ENCODE data around the gene NOS1AP. TPM values are rescaled to one million over a fixed set of nuclear protein-coding genes. Genes with fewer than 3 reads are reported as not detected.

NOS1AP gene
- total and polyA plus RNA-seq, 9 of the 15 experiments (the other 6 are each of a cell fraction or from before 2014, with no cell fraction given), result 0.07 to 1.5 (median 0.22) TPM

- TF ChIP-seq E2F8 (IDR thresholded peaks at IDR 0.05; ENCODE audit: low read depth, partially characterized antibody) (no peak), BRD4 (IDR thresholded peaks at IDR 0.05) (no peak), POU5F1 (IDR thresholded peaks at IDR 0.05; ENCODE audit: borderline replicate concordance, low read depth, low read length, partially characterized antibody) (no peak), ZBTB1 (CRISPR knock-in tag; IDR thresholded peaks at IDR 0.05; ENCODE audit: borderline replicate concordance, low read depth) (peak; percentile 81; the same call in 1 of the 2 replicates), AFF4 (CRISPR knock-in tag; IDR thresholded peaks at IDR 0.05) (no peak), AFF1 (IDR thresholded peaks at IDR 0.05; ENCODE audit: low read depth in 1 of 2, partially characterized antibody in 2 of 2) (no peak), CTCF (IDR thresholded peaks at IDR 0.05 in 2 of 3, conservative IDR thresholded peaks at IDR 0.05 in 1 of 3; ENCODE audit: insufficient read depth in 2 of 3, low read depth in 1 of 3, low read length in 3 of 3) (peak in 1 of 3 experiments; percentile 17; a peak in 1 of 6 replicates), E2F5 (CRISPR knock-in tag; IDR thresholded peaks at IDR 0.05) (no peak), THAP7 (CRISPR knock-in tag; IDR thresholded peaks at IDR 0.05) (no peak)
Observed at GRCh38 chr1:162069334-162070093, at the start of gene NOS1AP (continued).
